Hippocampal formation (tissue), 2 donors: ENCODE data around the gene BYSL.

Source experiments
- DNase-seq, 2 donors: peaks; one replicate each; lab custom pipeline; 2025; lab: John Stamatoyannopoulos, UW

The BYSL gene, protein sequence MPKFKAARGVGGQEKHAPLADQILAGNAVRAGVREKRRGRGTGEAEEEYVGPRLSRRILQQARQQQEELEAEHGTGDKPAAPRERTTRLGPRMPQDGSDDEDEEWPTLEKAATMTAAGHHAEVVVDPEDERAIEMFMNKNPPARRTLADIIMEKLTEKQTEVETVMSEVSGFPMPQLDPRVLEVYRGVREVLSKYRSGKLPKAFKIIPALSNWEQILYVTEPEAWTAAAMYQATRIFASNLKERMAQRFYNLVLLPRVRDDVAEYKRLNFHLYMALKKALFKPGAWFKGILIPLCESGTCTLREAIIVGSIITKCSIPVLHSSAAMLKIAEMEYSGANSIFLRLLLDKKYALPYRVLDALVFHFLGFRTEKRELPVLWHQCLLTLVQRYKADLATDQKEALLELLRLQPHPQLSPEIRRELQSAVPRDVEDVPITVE

DNA sequence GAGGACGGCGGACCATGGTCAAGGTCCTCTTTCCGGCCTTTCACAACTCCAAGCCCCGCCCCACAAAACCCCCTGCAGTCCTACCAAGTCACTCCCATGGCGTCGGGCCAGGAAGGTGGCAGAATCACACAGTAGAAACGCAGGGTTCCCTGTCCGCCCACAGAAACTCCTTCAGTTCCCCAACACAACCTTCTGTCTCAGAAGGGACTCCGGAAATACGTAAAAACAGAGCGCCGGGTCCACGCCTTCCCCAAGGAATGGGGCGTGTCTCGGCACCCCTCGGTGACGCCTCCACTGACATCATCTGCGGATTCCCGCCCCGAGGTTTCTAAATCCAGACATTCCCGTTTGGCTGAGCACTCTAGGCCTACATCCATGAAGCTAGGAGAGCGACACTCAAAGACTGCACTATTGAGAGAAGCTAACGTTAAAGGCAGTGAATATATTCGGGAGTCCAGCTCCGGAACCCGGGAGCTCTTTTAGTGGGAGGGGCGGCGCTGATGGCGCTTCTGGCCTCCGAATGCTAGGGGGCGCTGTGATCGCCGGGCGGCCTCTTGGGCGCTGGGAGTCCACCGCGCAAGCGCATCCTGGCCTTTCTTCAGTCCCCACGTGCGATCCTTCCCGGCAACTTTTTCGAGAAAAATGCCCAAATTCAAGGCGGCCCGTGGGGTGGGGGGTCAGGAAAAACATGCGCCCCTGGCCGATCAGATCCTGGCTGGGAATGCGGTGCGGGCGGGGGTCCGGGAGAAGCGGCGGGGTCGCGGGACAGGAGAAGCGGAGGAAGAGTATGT lies at the start of gene BYSL, which contains the start of gene MED20:
BYSL (plus strand) TSS at position 579 of the 791 bp plus-strand sequence; CDS start at position 643, 64 bp downstream.
MED20 (minus strand) TSS at position 219 of the 791 bp plus-strand sequence; CDS start at position 98, 121 bp downstream.
- DNase-seq, result peak; percentile 91 to 96

DNA sequence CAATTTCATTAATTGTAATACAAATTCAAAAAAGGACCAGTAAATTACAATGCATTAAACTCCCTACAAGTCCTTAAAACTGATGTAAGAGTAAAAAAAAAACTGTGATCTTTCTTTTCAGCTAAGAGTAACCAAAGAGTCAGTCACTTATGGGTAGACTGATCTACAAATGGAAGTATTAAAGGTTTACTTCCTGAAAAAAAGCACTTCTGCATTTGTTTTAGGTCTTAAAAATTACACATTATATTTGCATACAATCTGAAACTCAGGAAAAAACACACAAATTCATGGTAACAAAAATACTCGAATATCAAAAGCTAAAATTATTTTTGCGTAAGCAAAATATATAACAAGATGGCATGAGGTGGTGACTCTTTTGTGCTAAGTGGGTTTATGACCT lies 49.6 kb upstream of the BYSL start:
- DNase-seq, result no peak

DNA sequence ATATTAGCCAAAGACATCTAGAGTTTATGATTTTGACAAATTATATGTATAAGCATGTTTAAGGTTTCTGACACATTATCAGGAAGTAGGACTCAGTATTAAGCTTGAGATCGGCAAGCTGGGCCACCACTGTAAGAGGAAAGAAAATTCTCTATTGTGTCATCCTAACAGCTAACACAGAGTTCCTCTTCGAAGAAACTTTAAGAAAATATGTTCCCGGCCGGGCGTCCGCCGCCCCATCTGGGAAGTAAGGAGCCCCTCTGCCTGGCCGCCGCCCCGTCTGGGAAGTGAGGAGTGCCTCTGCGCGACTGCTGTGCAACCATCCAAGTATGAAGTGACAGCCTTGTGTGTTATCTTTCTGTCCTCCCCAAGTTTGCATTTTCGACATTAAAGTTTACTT lies 49.2 kb upstream of the BYSL start:
- DNase-seq, result no peak

DNA sequence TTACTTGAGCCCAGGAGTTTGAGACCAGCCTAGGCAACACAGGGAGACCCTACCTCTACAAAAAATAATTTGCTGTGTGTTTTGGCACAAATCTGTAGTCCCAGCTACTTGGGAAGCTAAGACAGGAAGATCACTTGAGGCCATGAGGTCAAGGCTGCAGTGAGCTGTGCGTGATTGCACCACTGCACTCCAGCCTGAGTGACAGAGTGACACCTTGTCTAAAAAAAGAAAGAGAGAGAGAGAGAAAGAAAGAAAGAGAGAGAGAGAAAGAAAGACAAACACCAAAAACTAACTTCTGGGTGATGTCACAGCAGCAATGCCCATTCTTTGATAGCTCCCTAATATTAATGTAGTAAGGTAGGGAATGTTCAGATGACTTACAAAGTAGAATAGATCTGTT lies 46.6 kb upstream of the BYSL start:
- DNase-seq, result no peak

DNA sequence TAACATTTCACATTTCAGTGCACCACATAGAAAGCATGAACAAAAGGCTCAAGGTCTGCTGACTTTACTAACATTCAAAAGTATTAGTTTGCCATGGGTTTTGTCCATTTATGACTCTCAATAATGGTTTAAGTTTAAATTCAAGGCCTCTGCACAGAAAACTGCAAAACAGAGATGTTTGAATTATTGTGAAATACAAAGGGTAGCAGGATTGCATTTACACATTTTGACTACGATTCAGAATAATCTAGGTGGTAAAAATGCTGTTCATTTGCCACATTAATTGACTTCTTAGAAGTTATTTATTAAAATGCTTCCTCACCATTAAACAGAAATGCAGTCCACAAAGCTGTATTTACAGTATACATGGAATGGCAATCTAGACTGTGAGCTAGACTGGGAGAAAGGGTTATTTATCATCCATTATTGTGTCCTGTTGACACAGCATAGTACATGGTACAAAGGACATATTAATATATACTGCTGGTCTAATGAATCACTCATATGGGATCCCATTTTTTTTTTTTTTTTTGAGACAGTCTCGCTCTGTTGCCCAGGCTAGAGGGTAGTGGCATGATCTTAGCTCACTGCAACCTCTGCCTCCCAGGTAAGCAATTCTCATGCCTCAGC lies 44.1 kb upstream of the BYSL start:
- DNase-seq, result no peak

DNA sequence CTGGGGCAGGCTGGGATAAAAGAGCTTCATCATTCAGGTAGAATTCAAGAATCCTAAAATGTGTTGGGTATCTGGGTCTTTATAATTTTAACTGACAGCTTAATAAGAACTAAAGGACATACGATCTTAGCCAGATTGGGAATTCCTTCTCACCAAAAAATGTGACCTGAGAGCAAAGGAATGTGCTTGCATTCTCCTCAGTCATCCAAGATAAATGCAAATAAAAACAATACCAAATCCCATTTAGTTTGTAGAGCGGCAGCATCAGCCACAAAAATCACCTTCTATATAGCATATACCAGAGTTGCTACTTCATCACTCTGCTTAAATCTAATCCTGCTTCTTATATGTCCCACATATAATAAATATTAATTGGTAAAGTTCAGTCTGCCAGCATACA lies 43.1 kb upstream of the BYSL start:
- DNase-seq, result no peak

DNA sequence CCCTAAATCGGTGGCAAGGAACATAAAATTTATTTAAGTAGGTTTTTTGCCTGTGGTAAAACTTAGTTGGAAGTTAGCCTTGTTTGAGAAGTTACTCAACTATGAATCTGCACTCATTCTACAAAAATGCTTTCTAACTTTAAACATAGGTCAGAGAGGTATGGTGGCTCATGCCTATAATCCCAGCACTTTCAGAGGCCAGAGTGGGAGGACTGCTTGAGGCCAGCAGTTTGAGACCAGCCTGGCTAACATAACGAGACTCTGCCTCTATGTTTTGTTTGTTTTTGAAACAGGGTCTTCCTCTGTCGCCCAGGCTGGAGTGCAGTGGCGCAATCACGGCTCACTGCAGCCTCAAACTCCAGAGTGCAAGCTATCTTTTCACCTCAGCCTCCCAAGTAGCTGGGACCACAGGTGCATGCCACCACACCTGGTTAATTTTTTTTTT lies 42.3 kb upstream of the BYSL start:
- DNase-seq, result no peak

DNA sequence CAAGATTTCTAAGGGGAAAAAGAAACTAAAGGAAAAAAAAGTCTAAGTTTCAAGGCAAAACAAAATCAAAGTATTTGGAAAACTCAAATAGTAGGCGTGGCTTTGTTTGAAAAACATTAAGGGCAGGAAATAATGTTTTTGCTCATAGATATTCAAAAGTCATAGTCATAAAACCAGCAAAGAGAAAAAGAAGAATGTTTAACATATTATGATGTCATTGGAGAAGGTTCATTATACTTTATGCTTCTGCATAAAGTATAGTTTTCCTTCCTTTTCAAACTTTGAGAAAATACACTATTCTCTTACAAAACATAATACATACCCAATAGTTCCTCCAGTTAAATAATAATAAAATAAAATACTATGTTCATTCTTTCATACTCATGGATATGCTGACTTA lies 39.8 kb upstream of the BYSL start:
- DNase-seq, result no peak

DNA sequence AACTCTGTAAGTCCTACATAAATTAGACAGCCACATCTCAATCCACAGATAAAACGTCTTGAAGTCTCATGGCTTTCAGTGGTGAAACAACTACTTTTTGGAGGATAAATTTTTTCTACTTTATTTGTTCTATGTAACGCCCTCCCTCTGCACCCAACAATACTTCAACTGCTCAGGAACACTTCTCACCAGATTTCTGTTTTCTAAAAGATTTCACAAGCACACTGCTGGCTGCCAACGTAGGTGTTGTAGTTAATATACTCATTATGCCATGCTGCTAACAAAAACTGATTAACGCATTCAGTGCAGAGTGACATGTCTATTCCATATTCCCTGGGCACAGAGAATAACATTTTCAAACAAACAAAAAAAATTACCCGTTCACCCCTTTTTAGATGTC lies 36.3 kb upstream of the BYSL start:
- DNase-seq, result no peak

DNA sequence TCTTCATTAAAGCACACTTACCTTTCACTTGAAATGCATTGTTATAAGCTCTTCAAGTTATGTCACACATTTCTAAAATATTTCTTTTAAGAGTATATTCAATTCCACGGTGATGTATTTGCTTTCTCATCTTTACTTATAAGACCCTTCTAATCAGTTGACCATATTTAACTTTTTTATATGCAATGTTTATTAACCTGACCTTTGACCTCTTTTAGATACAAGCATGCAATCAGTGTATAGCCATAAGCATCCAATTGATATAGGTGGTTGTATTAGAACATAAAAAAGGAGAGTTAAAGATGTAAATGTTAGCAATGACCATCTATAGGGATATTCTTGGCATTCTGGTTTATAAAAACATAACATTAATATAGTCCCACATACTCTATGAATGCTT lies 35.4 kb upstream of the BYSL start:
- DNase-seq, result no peak

DNA sequence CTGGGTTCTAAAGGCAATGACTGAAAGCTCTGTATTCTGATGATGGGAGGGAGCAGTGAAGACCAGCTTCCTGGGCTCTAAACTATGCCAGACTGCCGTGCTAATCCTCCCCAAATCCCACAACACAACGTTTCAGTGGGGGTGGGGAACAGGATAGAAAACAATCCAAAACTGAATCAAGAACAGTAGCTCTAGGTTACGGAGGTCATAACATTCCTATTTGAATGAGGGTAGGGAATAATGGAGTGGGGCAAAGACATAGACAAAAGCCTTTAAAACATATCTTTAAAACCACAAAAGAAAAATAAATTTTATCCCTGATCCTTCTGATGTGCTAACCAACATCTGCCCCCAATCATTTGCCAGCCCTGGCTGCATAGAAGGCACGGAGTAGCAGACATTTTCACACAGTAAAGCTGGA lies 34.0 kb upstream of the BYSL start:
- DNase-seq, result no peak

DNA sequence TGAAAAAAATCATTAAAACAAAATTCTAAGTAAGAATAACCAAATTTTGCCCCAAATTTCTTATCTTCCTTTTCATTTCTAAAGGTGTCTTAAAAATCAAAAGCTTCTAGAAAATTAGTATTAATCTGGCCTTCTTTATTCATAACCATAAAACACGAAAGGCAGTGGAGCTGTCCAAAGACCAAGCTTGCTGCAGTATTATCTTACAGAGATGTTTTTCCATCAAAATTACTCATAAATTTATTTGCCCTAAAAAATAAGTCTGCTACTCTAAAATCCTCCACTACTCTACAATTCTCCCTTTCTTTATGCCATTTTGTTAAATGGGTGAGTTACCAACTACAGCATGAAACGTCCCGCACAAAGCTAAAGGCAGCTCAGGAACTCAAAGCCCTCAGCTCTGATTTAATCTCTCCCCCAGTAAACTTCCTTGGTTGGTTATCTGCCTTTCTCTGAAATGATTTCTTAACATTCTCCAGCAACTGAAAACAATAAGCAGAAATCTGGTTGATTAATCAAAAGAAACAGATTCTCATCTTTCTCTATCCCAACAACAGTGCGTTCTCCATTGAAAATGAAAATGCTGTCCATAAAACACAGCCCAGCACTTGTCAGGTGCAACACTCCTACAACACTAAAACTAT lies 28.3 kb upstream of the BYSL start:
- no peak for DNase-seq

DNA sequence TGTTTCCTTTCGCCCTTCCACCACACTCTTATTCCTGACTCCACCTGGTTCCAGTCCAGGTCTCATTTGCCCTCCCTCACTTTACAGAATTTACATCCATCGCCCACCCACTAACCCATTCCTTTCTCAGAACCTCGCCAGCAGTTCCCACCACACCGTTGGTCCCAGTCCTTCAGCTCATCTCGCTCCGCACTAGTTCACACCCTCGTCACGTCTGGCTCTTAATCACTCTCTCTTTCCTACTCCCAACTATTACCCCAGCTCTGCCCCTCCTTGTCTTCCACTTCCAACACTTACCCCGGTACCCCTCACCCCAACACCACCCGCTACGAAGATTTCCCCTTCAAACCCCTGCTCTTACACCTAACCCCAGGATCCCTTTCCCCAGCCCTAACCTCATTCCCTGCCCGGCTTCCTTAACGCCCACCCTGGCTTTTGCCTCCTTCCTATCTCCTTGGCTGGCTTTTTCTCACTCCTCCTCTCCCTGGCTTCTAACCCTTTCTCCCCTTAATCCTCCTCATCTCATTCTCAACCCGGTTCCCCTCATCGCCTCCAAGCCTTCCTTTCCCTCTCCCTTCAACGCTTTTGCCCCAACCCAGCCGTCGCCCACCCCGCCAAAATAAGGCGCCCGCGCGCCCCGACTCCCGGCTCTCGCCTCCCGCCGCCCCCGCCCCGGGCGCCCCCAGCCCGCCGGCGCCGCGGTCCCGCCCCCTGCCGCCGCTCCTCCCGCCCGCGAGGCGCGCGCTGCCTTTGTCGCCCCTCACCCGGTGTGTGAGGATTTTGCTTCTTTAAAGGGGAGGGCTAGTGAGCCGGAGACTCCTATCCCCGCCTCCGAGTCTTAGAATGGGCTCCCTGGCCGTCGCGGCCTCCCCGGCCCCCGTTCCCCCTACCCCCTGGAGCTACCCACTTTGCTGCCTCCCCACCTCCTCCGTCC lies 26.7 kb upstream of the BYSL start:
- DNase-seq, result no peak

DNA sequence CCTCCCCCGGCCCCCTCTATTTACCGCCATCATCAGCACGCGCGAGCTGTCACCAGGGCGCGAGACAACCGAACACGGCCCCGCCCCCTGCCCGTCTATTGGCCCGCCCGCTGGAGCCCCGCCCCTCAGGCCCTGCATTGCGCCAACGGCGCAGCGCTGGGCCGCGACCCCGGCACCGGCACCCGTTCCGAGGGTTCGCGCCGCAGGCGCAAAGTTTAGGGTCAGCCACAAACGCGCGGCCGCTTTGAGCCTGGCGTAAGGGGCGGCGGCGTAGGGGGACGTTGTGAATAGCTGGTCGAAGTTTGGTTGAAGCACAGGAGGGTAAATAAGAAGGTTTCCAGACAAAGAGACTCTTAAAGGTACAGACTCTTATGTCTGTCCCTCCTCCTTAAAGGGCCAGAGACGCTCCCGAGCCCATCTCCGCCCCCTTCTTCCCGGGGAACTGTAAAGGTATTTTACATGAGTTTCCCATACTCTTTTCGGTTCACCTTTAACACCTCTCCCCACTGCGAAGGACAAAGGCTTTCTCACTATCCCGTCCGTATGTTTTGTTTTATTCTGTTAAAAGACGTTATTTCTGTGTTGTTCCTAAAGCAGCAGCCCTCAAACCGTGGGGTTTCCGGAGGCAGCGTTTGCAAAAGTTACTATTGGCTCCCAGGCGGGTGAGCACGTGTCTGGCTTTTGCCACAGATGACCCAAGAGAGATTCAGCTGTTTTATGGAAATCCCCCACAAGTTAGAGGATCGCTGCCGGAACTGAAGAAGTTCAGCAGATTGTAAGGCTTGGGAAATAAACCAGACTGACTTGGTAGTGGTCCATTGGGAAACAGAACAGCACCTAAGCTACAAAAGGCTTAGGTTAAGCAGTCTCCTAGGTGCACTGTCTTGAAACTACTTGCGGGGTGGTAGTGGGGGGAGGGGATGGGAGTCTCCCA lies 25.7 kb upstream of the BYSL start, which contains the start of gene USP49:
USP49 (minus strand) TSS at position 76 of the 934 bp plus-strand sequence. CDS start 88,392 bp downstream, outside the sequence.
- peak; percentile 79 to 82 for DNase-seq

DNA sequence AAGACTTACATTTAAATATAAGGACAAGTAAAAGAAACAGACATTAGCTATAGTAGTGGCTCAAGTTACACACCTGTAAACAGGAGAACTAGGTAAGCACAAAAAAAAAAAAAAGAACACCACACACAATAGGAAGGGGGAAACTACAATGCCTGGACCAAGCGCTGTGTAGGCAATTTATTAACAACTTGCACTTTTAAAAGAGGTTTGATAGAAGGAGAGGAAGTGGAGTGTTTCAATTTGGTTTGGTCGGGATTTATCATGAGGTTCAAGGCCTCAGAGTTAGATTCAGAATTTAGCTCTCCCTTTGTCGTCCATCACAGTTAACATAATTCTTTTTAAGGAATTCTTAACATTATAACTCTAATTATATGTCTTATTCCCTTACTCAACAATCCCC lies 25.0 kb upstream of the BYSL start:
- no peak for DNase-seq

DNA sequence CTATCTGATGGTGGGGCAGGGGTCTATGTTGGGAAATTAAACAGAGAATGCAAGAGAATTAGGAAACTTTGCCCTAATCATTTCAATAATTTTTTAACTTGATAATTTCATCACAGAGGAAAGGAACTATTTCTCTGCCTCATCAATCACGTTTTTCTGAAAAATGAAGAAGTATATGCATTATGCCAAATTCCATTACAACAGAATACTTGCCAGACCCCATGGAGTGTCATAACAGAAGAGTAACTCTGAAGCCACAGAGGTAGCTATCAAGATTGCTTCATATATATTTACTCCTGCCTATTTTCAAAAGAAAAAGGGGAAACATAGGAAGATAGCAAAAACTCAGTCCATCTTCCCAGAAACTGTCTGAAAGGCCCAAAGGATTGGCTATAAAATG lies 20.4 kb upstream of the BYSL start:
- no peak for DNase-seq

DNA sequence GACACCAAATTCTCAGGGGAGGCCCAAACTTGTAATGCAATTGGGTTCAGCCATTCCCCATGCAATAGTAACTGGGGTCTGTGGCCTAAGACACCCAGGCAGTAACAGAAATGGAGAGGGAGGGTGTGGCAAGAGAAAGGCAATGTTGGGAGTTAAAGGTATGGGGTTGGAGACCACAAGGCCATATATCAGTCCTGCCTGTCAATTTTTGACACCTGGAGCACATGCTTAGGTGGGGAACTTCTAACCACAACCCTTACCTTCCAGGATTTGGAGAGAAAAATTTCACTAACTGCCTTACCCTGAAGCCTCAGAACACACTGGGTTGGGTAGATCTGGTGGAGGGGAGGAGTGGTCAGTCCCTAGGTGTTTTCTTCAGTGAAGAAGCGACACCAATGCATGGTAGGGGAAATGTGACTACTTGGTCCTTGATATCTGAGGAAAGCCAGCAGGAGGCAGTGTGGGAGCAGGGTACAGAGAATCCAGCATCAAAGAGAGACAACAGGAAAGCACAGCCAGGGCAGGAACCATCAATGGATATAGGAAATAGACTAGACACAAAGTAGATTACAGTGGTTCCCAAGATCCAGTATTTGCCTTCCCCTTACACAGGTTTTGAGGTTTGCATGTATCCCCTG lies 19.3 kb upstream of the BYSL start:
- no peak for DNase-seq

DNA sequence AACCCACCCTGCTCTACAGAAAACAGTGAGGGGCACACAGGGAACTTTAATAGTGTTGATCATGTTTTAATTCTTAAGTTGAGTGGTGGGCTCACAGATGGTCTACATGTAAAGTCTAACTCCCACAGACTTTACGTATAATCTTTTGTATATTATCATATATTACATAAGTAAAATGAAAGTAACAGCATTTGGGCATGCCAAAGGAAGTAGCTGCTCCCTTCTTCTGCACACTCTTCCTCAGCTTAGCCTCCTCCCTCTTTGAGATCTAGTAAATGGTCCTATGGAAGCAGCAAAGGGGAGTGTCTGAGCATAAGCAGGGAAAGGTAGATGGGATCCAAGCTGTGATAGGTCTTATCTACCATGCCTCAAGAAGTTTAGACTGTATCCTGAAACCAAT lies 11.6 kb upstream of the BYSL start:
- DNase-seq, result no peak

DNA sequence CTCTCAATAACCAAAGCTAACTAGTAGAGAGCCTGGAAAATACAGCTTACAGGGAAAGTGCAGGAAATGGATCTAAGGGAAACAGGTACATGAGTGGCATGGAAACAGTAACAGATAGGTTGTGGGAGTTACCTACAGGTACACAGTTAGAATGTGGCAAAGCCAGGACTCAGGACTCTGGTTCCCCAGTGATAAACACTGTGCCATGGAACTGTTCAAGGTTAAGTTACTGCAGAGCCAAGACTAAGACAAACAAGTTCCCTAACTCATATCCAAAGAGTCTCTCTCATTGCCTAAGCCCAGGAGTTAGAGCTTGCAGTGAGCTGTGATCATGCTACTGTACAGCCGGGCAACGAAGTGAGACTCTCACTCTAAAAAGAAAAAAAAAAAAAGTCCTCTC lies 7.0 kb upstream of the BYSL start:
- DNase-seq, result no peak
